HG03097 (cell line): Measurements from ENCODE around the gene MGAT4C.
"Not testable (repeated sequence)": the region's sequence is repeated elsewhere in the genome, so short reads cannot be mapped to it uniquely, and the experiment has no call there.

Experiments
- ATAC-seq: cut with Tn5 transposase; IDR thresholded peaks from one replicate; pipeline ENCODE4 v1.9.1; 2021; ENCODE audit not compliant: unreplicated experiment, low FRiP score

MGAT4C gene

GRCh38 chr12:86256163-86256562 is at the start of gene MGAT4C:
Gene MGAT4C, minus strand, starts transcription at chr12:86256391.
- no peak for ATAC-seq

GRCh38 chr12:86296396-86296795 is 40.2 kb upstream of the MGAT4C start:
- not testable (repeated sequence) for ATAC-seq

- no peak for ATAC-seq
Observed at GRCh38 chr12:86293682-86294240, 37.6 kb upstream of the MGAT4C start.

- no peak for ATAC-seq
Observed at GRCh38 chr12:86292480-86292879, 36.3 kb upstream of the MGAT4C start.

GRCh38 chr12:86290615-86291014 is 34.4 kb upstream of the MGAT4C start:
- no peak for ATAC-seq

- ATAC-seq = no peak
Observed at GRCh38 chr12:86286119-86286518, 29.9 kb upstream of the MGAT4C start.

- no peak for ATAC-seq
Observed at GRCh38 chr12:86283620-86284019, 27.4 kb upstream of the MGAT4C start.

GRCh38 chr12:86275356-86275755 is 19.2 kb upstream of the MGAT4C start:
- ATAC-seq = no peak

GRCh38 chr12:86265329-86265695 is 9.1 kb upstream of the MGAT4C start:
- ATAC-seq = no peak

- ATAC-seq = no peak
Observed at GRCh38 chr12:86264451-86265328, 8.5 kb upstream of the MGAT4C start.

GRCh38 chr12:86261578-86261977 is 5.4 kb upstream of the MGAT4C start:
- ATAC-seq = no peak

- no peak for ATAC-seq
Observed at GRCh38 chr12:86261142-86261541, 5.0 kb upstream of the MGAT4C start.

GRCh38 chr12:86260183-86260582 is 4.0 kb upstream of the MGAT4C start:
- no peak for ATAC-seq

GRCh38 chr12:86257134-86257533 is 943 bp upstream of the MGAT4C start:
- no peak for ATAC-seq

- ATAC-seq = no peak
Observed at GRCh38 chr12:86254399-86255107, 1.6 kb downstream of the MGAT4C start.

- no peak for ATAC-seq
Observed at GRCh38 chr12:86249851-86250250, 6.3 kb downstream of the MGAT4C start.

GRCh38 chr12:86249276-86249675 is 6.9 kb downstream of the MGAT4C start:
- no peak for ATAC-seq

GRCh38 chr12:86247871-86248270 is 8.3 kb downstream of the MGAT4C start:
- no peak for ATAC-seq

GRCh38 chr12:86241600-86241999 is 14.6 kb downstream of the MGAT4C start:
- no peak for ATAC-seq

- no peak for ATAC-seq
Observed at GRCh38 chr12:86234316-86234855, 21.8 kb downstream of the MGAT4C start.

GRCh38 chr12:86233126-86233525 is 23.1 kb downstream of the MGAT4C start:
- no peak for ATAC-seq
